PC-9 (cell line): ENCODE measurements around the gene CD83.

Source experiments
- CTCF ChIP-seq: fragments of 200-600 bp; sonication (generic); conservative IDR thresholded peaks from 2 replicates; pipeline ENCODE4 v1.6.1; 2017; ENCODE audit warnings: mixed run types, antibody characterized with exemption, mild to moderate bottlenecking, moderate library complexity
- EZH2 ChIP-seq: fragments of 200-600 bp; sonication (generic); IDR thresholded peaks from 2 replicates; pipeline ENCODE4 v1.8.0; 2017; ENCODE audit warnings: antibody characterized with exemption, low read depth

GRCh38 chr6:14068623-14069022, 48.9 kb upstream of the CD83 start:
- TF ChIP-seq CTCF (no peak), EZH2 (no peak)
